ENCODE measurements around the gene ZNF649.
"Not testable (repeated sequence)": the region's sequence is repeated elsewhere in the genome, so short reads cannot be mapped to it uniquely, and the experiment has no call there.

The ZNF649 gene
- long read RNA-seq, donor 1, transcript ZNF649-201 (5 exons, 3,197 nt), result major isoform, 14 of 14 reads
- long read RNA-seq, donor 1, partial matches to known transcripts, result 0 of 14 reads
- long read RNA-seq, donor 1, other reads (novel, unspliced or antisense), result 0 of 14 reads
- long read RNA-seq, donor 2, partial matches to known transcripts, result 0 of 3 reads
- long read RNA-seq, donor 2, other reads (novel, unspliced or antisense), result 0 of 3 reads
- long read RNA-seq, donor 3, transcript ZNF649-201 (5 exons, 3,197 nt), result major isoform, 8 of 8 reads
- long read RNA-seq, donor 3, partial matches to known transcripts, result 0 of 8 reads
- long read RNA-seq, donor 3, other reads (novel, unspliced or antisense), result 0 of 8 reads
- long read RNA-seq, donor 4, transcript ZNF649-201 (5 exons, 3,197 nt), result major isoform, 16 of 18 reads
- long read RNA-seq, donor 4, partial matches to known transcripts, result 0 of 18 reads
- long read RNA-seq, donor 4, other reads (novel, unspliced or antisense), result 0 of 18 reads
- long read RNA-seq, donor 5, transcript ZNF649-201 (5 exons, 3,197 nt), result major isoform, 10 of 17 reads
- long read RNA-seq, donor 5, partial matches to known transcripts, result 7 of 17 reads
- long read RNA-seq, donor 5, other reads (novel, unspliced or antisense), result 0 of 17 reads
- long read RNA-seq, donor 6, partial matches to known transcripts, result 0 of 4 reads
- long read RNA-seq, donor 6, other reads (novel, unspliced or antisense), result 0 of 4 reads
- long read RNA-seq, donor 7, transcript ZNF649-201 (5 exons, 3,197 nt), result major isoform, 11 of 11 reads
- long read RNA-seq, donor 7, partial matches to known transcripts, result 0 of 11 reads
- long read RNA-seq, donor 7, other reads (novel, unspliced or antisense), result 0 of 11 reads
- long read RNA-seq, donor 8, transcript ZNF649-201 (5 exons, 3,197 nt), result major isoform, 8 of 8 reads
- long read RNA-seq, donor 8, partial matches to known transcripts, result 0 of 8 reads
- long read RNA-seq, donor 8, other reads (novel, unspliced or antisense), result 0 of 8 reads

GRCh38 chr19:51904331-51905165, at the start of gene ZNF649:
Gene ZNF649, minus strand, starts transcription at chr19:51905017. Its CDS starts 4,910 bp downstream, at chr19:51900107.
- peak; percentile 91 for DNase-seq

- peak; percentile 74 for DNase-seq
Measured at GRCh38 chr19:51948975-51949374, 44.2 kb upstream of the ZNF649 start.

GRCh38 chr19:51946602-51947001, 41.8 kb upstream of the ZNF649 start:
- DNase-seq, result no peak

- DNase-seq, result no peak
Measured at GRCh38 chr19:51944798-51945552, 40.2 kb upstream of the ZNF649 start.

- DNase-seq, result no peak
Measured at GRCh38 chr19:51938936-51939335, 34.1 kb upstream of the ZNF649 start.

- DNase-seq, result no peak
Measured at GRCh38 chr19:51931921-51932320, 27.1 kb upstream of the ZNF649 start.

GRCh38 chr19:51927859-51928258, 23.0 kb upstream of the ZNF649 start:
- DNase-seq, result no peak

GRCh38 chr19:51926784-51927741, 22.2 kb upstream of the ZNF649 start, which contains the start of gene ZNF613:
Gene ZNF613, plus strand, starts transcription at chr19:51927472. Its CDS starts 8,749 bp downstream, at chr19:51936221.
- DNase-seq, result peak; percentile 99

GRCh38 chr19:51926426-51926783, 21.6 kb upstream of the ZNF649 start:
- no peak for DNase-seq

GRCh38 chr19:51921949-51922348, 17.1 kb upstream of the ZNF649 start:
- DNase-seq, result peak; percentile 27

GRCh38 chr19:51919606-51920005, 14.8 kb upstream of the ZNF649 start:
- no peak for DNase-seq

- no peak for DNase-seq
Measured at GRCh38 chr19:51916167-51916566, 11.3 kb upstream of the ZNF649 start.

- DNase-seq, result no peak
Measured at GRCh38 chr19:51915324-51915867, 10.6 kb upstream of the ZNF649 start.

GRCh38 chr19:51907981-51908380, 3.2 kb upstream of the ZNF649 start:
- DNase-seq, result not testable (repeated sequence)

GRCh38 chr19:51906108-51906507, 1.3 kb upstream of the ZNF649 start:
- DNase-seq, result not testable (repeated sequence)

GRCh38 chr19:51905639-51906038, 822 bp upstream of the ZNF649 start:
- DNase-seq, result not testable (repeated sequence)

- no peak for DNase-seq
Measured at GRCh38 chr19:51905206-51905605, 389 bp upstream of the ZNF649 start.

GRCh38 chr19:51903192-51903591, 1.6 kb downstream of the ZNF649 start:
- DNase-seq, result no peak

GRCh38 chr19:51901860-51902259, 3.0 kb downstream of the ZNF649 start:
- no peak for DNase-seq

All from right kidney (tissue), 9 donors.